GM19452 (cell line): ENCODE results near the gene SETD1B.

Experiments
- ATAC-seq: cut with Tn5 transposase; IDR thresholded peaks from one replicate; pipeline ENCODE4 v1.9.1; 2021; ENCODE audit not compliant: unreplicated experiment

The SETD1B gene

DNA sequence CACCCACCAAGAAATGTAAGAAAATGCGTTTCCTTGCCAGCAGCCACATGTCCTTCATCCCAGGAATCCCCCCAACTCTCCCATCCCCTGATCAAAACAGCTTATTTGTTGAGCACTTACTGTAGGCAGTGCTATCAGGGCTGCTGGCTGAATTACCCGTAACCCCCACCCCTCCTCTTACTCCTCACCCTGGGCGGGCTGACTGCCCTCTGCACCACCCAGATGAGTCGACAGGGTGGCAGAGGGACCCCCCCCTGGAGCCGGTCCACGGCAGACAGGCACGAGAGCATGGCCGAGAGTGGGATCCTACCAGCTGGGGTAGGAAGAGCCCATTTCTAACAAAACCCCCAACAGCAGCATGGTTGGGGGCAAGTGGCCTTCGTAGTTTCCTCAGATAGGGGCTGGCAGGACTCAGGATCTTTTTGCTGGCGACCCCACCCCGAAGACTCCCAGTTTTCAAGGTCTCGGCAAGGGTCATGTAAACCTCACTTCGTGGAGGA, 9.2 kb upstream of the SETD1B start:
- peak; percentile 0 for ATAC-seq

DNA sequence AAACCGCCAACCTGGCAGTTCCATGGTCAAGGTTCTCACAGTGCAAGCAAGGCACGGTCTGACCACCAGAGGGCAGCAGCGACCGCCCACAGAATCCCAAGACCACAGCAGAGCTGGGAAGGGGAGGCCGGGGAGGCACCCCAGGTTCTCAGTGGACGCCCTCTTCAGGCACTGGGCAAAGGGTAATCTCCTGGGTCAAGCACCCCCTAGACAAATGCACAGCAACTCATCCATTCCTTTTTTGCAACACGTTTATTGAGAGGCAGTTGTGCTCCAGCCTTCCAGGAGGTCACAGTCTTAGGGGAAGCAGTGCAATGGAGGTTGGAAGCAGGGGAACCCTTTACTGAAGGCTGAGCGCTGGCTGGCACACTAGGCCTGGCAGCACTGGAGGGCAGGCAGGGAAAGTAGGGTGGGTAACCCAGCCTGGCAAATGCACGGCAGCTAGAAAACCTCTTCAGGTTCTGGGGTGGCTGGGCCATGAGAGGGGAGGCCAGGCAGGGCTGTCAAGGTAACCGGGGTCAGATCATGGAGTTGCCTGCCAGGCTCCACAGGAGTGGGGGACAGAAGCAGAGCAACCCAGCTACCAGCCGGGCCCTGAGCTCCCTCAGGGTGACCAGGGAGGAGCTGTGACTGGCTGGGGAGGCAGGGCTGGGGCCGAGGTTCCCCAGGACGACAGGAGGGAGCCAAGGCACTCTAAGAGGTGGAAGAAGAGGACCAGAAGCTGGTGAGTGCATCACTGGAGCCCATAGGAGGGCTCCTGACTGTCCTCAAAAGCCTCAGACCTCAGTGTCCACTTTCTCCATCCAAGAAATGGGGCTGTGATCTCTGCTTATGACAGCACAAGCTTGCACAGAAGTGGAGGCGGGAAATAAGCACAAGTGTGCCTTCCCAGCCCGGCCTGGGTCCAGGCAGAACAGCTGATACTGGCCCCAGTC, 8.5 kb upstream of the SETD1B start:
- ATAC-seq: no peak

DNA sequence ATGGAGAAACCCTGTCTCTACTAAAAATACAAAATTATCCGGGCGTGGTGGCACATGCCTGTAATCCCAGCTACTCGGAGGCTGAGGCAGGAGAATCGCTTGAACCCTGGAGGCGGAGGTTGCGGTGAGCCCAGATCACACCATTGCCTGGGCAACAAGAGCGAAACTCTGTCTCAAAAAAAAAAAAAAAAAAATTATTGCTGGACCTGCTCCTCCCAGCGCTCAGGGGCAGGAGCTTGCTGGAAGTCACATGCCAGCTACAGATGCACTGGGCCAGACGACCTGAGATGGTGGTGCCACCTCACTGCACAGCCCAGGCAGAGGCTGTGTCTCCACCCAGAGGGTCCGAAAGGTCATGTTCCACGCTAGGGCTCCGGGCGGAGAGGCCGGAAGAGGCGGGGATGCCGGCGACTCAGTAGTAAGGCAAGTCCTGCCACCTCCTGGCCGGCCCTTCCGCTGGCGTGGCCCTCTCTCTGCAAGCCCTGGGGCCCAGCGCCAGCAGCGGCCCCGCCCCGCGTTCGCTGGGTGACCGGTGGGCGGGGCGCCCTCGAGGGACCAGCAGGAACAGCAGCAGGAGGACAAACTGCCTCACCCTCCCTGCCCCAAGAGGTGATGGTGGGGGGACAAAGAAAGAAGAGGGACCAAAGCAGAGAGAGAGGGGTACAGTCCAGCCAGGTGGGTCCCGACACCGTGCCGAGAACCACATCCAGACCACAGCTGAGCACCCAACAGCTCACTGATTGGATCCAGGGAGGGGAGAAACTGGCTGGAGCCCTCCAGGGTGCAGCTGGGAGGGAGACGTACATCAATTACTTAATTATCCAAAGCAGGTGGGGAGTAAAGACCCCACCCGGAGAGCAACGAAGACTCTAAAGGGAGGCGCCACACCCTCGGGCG, 6.7 kb upstream of the SETD1B start:
- ATAC-seq: no peak

DNA sequence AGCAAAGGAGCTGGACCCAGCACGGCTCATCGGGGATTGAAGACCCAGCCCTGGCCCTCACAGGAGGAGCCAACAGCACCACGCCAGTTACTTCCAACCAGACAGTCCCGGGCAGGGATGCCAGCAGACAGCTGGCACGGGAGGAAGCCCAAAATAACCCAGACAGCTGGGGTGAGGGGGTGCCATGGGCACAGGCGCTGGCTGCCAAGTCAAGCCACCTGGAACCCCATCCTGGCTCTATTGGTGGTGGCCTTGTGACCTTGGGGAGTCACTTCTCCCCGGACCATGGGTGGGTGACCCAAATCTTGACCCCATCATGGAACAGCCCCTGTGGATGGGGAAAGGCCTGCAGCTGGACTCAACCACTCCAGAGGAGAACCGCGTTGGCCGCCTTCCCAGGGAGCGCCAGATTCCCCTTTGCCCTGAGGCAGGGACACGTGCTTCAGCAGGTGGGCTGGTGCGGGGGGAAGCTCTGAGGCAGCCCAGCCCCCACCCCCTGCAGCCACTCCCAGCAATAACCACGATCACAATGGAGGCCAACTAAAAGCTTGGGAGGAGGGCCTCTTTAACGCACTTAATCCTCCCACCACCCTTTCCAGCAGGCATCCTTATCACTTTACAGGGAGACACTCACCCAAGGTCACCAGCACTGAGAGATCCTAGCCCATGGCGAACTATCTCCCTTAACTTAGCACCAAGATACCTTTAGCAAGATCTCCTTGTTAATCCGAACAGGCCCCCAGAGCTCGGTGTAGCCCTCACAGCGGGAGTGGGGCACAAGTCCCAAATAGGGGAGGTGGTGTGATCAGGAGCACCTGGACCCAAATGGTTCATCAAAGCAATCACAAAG, 5.6 kb upstream of the SETD1B start:
- no peak for ATAC-seq

DNA sequence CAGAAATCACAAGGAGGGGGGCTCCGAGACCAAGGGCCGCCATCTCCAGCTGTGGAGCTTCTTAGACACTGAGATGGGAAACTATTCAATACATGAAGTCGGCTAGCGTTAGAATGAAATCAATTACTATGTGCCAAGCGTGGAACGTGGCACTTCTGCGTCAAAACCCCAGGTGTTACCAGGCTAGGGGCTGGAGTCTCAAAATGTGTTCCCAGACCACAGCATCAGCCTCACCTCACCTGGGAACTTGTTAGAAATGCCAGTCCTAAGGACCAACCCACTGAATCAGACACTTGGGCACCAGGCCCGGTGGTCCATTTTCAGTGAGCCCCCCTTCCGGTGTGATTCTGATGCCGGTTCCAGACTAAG, 5.0 kb upstream of the SETD1B start:
- no peak for ATAC-seq

DNA sequence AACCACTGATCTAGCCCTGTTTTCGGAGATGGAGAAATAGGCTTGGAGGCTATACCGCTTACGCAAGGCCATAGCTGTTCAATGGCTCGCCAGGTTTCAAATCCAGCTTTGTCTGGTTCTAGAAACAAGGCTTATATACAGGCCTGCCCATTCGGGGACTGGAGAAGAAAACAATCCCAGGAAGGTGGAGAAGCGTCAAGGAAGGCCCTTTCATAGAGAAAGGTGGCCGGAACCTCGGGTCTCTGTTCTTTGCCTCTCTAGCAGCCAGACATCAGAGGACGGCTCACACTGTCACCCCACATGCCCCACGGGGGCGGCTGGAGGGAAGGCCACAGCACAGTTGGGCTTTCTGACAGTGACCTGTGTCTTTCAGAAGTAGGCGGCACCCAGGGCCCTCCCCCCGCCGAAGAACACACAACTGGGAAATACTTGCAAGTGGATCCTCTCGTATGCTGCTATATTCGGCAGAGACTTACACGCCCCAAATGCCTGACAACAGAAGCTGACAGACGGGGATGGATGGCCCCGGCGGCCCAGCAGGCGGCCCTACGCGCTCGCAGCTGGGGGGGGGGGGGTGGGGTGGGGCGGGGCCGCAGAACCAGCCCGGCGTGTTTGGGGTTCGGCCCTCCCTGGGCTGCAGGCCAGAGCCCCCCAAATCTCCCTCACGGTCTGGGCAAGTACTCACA, 4.5 kb upstream of the SETD1B start:
- no peak for ATAC-seq

DNA sequence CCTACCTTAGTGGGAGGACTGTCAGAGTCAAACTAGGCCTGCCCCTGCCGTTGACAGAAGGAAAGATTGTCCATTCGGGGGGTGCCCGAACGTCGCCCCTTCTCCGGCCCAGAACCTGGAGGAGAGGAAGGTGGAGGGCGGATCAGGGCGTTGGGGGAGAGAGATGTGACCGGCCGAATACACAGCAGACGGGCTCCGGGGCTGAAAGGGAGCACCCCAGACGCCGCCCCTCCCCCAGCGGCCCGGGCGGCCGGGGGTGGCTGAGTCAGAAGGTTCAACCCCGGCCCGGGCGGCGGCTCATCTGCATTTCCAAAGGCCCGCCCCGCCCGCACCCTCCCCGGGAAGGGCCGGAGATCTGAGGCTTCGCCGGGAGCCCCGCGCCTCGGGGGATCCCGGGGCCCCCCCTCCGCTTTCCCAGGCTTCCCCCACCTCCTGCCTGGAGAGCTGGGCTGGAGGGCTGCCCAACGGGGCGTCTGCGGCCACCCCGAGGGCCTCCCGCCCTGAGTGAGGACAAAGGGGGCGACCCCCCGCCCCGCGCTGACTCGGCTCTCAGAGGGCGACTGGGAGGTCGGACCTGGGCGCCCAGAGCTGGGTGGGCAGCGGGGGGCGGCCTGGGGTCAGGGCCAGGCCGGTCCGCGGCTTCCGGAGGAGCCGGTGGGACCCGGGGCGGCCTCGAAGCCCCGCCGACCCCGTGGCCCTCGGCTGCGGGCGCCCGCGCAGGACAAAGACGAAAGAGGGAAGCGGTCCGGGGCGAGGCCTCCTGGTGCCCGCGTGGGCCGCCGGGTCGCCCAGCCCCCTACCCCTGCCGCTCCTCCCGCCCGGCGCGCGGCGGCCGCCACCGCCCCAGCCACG, 3.7 kb upstream of the SETD1B start:
- ATAC-seq: no peak

DNA sequence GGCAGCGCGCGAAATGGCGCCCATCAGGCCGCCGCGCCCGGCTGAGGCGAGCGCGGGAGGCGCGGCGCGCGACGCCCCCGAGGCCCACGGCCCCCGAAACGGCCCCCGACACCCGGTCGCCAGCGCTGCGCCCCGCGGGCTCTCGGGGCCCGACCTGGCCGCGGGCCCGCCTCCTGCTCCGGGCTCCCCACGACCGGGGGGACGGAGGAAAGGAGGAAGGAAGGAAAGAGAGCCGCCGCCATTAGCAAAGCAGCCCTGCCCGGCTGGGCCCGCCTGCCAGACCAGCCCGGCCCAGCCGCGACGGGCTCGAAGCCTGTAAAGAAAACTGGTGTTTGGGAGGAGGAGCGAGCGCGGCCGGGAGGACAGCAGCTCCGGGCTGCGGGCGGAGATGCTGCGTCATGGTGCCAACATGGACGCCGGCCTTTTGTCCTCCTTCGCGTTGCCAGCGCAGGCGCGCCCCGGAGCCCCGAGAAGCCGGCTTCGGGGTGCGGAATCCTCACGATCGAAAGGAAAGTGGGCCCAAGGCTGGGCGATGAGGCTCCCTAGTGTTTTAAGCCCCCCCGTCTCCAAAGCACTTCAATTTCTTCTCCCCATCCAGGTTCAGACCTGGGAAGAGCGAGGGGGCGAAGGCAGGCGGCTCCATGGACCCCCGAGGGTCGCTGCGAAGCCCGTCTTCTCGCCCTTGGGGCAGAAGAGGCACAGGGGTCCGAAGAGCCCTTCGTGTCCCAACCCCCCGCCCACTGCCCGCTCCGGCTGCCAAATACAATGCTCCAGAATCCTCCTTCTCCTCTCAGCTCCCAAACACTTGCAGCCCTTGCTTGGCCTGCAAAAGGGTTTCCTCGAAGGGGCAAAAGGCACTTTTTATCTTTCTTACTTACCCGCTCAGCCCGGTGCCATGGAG, 2.9 kb upstream of the SETD1B start:
- no peak for ATAC-seq

DNA sequence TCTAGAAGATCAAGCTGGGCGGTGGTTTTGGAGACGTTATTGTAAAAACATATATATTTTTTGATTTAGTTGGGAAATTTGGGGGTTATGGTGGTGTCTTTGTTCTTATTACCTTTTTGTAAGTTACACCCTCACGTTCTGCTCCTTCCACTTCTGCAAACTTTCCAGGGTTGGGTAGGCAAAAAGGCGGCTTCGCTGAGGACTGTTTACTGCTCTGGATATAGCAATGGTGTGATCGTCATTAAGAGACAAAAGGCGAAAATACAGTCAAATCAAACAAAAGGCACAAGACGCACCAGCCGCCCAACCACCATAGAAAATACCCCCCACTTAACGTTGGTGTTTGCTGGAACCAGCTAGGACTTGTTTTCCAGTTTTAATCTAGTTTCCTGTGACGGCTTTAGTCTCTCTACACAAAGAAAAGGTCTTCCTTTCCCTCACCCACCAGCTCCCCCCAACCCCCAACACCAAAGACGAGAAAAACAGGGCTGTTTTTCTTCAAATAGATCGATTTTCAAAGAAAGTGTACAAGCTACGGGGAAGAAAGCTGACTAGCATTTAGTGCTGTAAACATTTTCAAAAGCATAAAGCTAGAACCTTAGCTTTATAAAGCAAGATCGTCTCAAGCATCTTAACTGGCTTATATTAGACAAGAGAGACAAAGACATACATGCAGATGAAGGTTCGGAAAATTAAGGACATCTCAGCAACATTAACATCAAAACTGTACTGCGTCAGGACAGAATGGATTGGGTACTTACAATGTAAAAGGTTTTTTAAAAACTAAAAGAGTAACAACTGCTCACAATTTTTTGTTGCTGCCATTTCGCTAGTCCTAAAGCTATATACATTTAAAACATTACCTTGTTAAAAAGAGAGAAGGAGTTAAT, 2.0 kb upstream of the SETD1B start:
- ATAC-seq: no peak

DNA sequence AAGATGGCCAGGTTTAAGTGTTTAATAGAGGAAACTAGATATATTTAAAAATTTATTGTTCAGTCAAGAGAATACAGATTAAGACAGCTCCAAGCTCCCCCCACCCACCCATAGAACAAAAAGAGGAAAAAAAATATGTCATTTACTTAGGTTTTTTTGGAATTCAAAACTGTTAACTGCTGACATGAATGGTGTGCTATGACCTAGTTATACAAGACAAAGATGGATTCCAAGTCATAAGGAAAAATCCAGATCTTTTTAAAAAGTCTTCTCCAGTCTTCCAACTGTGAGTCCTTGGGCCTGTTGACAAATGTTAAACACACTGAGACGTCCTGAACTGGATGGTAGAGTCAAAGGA, 1.3 kb upstream of the SETD1B start:
- ATAC-seq: no peak

DNA sequence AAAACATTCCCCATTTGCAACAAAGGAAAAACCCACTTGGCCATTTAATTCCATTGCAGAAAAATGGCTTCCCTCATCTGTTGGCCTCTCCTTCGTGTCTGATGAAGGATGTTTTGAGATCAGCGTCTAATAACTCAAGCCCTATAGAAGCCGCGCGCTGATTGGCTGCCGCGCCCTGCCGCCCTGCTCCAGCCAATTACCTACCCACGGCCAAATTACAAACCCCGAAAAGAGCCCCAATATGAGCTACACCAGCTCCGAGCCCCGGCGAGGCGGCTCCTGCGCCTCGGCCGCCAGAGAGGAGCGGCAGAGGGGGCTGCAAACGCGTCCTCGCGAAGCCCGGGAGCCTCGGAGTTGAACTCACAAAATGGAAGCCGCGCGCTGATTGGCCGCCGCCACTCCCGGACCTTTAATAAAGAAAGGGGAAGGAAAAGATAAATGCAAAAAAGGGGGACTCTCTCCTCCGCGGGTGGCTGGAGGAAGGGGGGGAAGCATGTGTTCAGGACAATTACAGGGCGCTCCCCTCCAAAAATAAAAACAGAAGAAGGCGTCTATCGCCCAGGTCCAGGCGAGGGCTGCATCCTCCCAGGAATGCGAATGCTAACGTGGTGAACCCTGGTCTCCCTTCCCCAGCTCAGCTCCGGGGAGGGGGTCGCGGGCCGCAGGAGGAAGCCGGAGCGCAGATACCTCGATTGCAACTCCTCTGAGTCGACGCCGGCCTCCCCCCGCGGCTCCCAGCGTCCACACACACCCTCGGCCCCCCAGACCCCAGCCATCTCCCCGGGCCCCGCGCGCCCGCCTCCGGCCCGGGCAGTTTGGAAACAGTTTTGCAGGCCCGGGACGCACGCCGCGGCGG, 738 bp upstream of the SETD1B start:
- ATAC-seq: peak; percentile 37

DNA sequence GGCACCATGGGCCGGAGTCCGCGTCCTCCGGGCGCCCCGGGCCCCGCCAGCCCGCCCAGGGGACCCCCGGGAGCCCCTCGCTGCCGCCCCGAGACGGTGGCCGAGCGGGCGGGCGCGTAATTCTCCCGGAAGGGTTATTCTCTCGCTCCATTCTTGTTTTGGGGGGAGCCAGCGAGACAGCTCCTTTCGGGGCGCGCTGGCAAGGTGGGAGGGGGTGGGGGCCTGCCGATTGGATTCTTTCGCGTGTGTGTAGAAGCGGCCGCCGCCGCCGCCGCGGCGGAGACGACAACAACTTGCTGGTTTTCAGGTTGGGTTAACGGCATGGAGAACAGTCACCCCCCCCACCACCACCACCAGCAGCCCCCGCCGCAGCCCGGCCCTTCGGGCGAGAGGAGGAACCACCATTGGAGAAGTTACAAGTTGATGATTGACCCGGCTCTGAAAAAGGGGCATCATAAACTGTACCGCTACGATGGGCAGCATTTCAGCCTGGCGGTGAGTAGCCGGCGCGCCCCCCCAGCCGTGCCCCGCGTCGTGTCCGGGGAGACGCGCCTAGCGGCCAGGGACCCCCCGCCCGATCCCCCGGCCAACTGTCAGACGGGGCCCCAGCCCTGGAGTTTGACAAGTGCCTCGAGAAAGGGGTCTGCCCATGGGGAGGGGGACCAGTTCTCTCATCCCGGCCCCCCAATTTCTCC, 755 bp downstream of the SETD1B start:
- ATAC-seq: no peak

DNA sequence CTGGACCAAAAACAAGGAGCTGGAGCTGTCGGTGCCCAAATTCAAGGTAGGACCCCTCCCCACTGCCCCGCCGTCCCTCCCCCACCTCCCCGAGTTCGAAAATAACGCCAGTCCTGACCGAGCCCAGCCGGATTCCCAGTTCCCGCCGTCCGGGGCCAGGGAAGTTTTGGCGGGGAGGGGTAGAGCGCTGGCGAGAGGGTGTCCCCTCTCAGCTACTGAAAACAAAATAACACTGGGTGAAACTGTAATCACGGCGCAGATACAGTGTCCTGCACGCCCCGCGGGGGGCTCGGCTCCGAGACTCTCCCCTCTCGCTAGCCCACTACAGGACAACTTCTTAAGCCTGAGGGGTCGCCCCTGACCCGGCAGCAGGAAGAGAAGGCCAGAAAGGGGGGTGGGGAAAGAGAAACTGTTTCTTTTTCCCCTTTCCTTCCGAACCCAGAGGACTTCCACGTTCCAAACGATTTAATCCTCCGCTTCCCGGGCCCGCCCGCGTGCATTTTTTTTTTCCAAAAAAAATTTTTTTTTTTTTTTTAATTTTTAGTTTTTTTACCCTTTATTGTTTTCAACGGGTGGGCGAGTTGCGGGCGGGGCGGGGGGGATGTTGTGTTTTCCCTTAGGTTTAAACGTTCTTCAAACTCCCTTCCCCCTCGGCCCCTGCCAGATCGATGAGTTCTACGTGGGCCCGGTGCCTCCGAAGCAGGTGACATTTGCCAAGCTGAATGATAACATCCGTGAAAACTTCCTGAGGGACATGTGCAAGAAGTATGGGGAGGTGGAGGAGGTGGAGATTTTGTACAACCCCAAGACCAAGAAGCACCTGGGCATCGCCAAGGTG, 1.6 kb downstream of the SETD1B start:
- ATAC-seq: no peak

DNA sequence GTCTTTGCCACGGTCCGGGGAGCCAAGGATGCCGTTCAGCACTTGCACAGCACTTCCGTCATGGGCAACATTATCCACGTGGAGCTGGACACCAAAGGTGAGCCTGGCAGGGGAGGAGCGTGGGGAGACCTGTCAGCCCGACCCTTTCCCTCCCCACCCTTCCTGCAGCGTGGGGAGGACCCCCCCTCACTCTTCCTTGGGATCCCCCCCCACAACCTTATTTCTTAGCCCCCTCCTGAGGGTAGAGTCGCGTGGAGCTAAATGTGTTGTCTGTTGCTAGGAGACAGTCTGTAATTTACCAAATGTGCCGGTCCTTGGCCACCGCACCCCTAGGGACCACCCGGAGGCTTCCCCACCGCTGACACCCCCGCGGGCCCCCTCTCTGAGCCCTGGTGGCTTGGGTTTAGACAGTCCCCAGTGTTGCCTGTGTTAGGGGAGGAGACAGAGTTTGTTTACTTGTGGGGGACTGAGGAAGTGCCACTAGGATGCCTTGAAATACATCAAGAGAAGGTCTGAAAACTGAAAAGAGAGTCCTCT, 2.3 kb downstream of the SETD1B start:
- ATAC-seq: no peak
